NCI-H2171 treated with DMSO at 0.1 percent for 48 hours (cell line): ENCODE results near the gene GATA2.

ENCODE experiments used
- DNase-seq: peaks from one replicate; lab custom pipeline; 2025; lab: John Stamatoyannopoulos, UW

GATA2 gene

GRCh38 chr3:128502712-128503111, 9.7 kb upstream of the GATA2 start:
- no peak for DNase-seq

DNA sequence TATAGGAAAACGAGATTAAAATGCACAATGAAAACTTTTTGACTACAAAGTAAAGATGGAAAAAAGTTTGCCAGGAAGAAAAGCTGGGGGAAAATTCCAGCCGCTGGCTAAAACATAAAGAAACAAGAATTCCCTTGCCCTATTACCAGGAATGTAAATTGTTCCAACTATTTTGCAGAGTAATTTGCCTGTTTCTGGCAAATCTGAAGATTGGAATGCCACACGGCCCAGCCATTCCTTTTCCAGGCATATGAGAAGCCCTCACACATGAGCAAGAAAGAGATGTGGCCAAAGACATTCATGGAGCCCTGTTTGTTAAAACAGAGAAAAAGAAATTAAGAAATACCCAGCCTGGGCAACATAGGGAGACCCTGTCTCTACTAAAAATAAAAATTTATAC, 8.4 kb upstream of the GATA2 start:
- DNase-seq: no peak

- DNase-seq: no peak
Observed at GRCh38 chr3:128500556-128500955, 7.6 kb upstream of the GATA2 start.

DNA sequence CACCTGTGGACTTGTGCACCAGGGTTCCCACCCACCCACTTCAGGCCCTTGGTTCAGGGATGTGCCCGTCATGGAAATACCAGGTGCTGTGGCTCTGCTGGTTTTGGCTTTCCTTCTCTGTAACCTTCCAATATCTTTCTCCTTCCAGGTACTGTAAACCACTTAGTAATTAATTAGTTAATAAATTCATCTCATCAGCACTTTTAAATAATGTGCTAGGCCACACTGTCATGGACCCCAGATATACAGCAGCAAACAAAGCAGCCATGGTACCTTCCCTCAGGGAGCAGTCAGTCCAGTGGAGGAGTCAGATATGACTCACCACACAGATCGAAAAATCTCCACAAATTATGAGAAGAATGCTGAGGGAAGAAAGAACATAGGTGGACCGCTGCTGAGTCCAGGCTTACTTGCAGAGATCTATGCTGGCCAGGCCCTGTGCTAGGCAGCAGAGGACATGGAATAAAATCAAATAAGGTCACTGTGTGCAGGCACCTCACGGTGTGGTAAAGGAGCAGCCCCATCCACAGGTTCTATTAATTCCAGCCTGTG, 6.8 kb upstream of the GATA2 start:
- no peak for DNase-seq

- DNase-seq: no peak
Observed at GRCh38 chr3:128498901-128499530, 6.0 kb upstream of the GATA2 start.

DNA sequence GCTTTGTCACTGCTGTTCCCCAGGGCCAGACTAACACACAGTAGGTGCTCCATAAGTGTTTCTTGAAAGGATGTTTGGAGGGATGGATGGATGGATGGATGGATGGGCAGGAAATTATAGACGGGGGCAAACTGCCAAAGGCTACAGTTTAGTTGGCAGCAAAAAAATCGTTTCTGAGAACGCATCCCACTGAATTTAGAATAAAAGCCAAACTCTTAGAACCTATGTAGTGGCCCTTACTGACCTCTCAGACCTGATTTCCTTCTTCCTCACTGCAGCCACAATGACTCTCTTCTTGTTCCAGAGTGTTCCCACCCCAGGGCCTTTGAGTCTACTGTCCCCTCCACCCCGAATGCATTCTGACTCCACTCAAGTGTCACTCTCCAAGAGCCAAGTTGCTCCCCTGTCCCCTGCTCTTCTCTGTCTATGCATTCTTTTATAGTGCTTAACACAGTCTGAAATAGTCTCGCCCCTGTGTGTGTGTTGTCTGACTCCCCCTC, 5.2 kb upstream of the GATA2 start:
- DNase-seq: peak; percentile 35

DNA sequence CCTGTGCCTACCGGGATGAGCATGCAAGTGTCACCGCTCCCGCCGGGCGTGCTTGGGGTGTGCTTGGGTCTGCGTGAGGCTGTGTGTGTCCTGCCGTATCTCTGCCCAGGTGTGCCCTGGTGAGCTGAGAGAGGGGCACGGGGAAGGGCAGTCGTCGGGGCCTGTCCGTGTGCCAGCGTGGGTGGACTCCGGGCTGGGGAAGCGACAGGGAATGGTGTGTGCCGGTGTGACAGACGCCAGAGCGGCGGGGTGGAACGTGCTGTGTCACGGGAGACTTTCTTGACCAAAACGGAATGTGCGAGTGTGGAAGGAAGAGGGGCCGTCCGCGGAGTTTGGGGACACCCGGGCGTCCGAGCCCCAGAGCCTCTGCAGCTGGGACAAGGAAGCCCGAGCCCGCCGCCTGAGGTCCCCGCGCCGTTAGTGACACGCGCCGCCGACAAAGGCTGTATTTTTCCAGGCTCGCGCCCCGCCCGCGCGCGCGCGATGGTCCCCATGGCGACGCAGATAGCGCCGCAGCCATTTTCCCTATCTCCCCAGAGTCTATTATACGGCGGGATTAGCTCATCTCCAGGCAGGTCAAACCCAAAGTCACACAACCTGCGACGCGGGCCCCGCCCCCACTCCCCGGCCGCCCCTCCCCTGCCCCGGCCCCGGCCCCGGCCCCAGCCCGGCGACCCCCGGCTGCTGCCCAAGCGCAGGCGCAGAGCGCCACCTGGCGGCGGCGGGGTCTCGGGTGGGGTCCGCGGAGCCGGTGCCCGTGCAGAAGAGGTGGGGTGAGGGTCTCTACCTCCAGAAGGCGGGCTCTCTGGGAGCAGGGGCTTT, 4.5 kb upstream of the GATA2 start:
- peak; percentile 93 for DNase-seq

DNA sequence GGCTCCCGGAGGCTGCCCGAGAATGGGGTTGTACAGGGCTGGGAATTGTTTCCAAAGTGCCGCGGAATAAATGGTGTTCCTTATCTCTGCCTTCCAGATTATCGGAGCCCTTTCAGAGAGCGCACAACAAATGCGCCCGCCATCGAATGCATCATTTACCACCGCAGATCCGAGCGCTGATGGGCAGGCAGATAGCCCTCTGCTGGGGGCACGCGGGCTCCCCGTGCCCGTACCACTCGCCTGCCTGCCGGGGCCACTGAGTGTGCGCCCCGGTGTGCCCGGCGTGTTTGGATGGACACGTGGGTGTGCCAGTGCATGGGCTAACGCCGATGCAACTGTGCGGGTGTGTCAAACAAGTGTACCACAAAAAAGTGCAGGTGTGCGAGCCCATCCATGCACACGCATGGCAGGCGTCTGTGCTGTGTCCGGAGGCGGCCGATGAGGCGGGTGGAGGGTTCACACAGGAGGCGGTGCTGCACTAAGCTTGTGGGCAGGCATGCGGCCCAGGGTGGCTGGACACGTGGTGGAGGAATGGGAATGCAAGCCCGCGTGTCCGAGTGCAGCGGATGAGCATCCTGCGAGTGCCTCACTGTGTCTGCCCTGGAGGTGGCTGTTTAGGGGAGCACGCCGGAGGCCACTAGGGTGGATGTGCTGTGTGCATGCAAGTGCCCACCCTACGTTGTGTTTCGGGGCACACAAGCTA, 3.8 kb upstream of the GATA2 start:
- DNase-seq: peak; percentile 32

DNA sequence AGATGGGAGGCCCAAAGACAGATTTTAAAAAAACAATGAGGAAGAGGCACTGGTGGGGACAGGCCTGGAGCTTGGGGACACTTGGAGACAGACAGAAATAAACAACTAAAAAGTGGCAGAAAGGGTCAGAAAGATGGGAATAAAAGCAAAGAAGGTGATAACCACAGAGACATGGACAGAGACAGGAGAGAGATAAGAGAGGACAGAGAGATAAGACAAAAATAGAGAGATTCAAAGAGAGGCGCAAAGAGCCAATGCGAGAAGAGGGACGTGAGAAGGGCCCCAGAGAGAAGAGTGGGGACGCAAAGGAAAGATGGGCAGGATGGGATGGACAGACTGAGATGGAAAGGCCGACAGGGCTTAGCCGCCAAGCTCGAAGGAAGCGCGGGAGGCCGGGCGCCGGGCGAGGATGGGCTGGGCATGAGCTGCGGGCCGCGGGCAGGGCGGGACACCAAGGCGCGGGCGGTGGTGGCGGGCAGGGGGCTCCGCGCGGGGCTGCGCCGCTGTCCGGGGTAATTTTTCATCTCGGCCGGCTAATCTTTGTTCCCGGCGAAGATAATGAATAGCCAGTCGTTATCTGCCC, 3.1 kb upstream of the GATA2 start:
- DNase-seq: no peak

- no peak for DNase-seq
Observed at GRCh38 chr3:128495435-128495970, 2.5 kb upstream of the GATA2 start.

GRCh38 chr3:128494367-128494650, 1.3 kb upstream of the GATA2 start:
- DNase-seq: no peak

DNA sequence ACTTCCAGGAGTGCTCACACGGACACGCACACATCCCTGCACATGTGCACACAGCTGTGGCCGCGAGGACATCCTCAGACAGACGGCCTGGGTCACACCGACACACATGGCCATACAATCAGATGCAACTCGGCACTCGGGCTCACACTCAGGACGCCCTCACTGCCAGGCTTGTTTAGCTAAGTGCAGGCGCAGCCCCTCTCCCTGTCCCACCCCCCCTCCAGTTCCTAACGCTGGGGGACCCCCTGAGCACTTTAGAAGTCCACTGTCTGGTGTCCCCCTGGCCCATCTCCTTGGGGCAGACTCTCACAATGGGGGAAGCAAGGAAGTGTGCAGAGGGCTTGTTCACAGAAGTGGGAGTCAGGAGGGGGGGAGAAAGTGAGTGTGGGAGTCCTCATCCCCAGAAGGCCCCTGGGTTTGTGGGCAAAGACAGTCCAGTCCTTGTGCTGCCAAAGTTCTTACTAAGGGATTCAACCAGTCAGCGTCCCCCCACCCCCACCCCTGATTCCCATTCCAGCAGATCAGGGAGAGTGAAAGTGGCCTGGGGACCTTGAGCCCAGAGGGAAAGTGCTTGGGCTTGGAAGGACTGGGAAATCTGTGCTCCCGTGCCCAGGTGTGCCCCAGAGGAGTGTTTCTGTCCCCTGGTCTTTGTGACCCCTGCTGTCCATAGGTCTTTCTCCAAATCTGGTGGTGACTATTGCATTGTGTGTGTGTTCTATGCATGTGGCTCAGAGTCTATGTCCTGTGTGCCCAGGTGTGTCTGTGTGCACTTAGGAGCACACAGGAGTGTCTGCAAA, 767 bp upstream of the GATA2 start:
- no peak for DNase-seq

DNA sequence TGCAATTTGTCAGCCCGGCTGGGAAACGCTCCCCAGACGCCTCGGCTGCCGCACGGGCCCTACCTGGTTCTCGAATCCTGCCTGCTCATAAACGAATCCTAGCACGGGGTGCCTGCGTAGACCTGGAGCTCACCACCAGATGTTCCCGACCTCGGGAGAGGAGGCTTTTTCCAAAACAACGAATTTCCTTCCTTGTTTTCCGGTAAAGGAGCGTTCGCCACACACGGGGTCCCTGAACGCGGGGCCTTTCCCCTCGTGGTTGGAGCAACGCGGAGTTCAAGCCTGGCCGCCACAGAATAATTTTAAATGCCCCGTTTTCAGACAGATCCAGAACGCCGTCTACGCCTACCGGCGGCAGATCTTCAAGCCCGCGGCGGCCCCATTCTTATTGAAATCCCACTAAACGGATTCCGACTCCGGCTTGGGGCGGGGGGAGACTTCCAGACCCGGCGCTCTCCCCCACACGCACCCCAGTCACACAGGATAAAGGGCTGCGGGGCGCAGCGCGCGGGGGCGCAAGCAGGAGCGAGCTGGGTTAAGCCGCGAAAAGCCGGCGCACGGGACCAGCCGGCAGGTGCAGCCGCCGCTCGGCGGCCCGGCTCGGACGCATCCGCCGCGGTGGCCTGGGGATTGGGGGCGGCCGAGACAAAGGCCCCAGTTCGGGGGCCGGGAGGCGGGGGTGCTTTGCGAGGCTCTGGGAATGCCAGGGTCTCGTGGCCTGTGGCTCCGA, 895 bp downstream of the GATA2 start:
- DNase-seq: no peak

DNA sequence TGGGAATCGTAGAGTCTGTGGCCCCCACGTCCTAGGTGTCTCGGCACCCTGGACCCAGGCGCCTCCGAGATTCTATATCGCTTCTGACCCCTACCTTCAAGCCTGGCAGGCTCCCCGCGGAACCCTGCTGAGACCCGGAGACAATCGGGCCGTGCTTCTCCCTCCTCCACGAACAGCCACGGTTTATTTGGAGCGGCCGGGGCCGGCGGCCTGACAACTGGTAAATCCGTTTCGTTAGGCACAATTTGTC, 1.4 kb downstream of the GATA2 start:
- DNase-seq: no peak

DNA sequence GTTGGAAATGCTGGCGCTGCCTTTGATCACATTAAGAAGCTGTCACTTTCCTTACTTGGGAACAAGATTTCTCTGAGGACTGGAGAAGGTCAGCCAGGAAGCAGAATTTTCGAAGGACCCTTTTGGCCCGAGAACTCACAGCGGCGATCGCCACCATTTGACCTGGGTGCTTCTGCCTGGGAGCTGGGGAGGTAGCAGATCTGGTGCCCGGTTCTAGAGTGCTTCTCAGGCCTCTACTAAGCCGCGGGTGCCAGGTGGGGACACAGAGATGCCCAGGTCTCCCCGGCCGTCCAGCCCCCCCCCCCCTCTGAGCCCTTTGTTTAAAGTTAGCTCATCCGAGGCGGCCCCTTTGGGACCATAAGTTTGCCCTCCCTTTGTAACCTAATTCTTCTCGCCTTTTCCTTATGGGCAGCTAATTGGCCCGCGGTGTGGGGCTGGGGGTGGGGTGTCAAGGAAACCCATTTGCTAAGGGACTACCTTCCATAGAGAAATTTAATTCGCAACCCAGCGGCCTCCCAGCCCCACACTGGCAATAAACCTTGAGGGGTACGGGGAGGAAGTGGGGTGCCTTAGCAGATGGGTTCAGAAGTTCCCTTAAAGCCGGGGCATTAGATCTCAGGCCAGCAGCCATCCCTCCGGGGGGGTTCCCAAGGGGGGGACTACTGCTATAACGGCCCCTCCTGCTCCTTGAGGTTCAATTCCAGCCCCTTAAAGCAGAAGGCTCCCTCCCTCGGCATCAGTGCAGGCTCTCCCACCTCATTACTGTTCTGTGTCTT, 1.9 kb downstream of the GATA2 start:
- no peak for DNase-seq

DNA sequence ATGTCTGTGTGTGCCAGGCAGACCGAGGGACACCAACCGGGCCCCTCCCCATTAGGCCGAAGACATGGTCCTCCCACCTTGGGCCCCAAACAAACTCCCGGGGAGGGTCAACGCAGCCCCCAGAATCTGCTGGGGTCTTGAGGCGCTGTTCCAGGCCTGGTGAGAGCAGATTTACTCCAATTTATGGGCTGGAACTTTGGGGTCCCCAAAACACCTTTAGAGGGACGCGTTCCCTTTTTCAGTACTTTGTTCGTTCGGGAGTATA, 2.4 kb downstream of the GATA2 start:
- DNase-seq: no peak

- peak; percentile 34 for DNase-seq
Observed at GRCh38 chr3:128489927-128490649, 2.9 kb downstream of the GATA2 start.

- DNase-seq: no peak
Observed at GRCh38 chr3:128489674-128489926, 3.4 kb downstream of the GATA2 start.

DNA sequence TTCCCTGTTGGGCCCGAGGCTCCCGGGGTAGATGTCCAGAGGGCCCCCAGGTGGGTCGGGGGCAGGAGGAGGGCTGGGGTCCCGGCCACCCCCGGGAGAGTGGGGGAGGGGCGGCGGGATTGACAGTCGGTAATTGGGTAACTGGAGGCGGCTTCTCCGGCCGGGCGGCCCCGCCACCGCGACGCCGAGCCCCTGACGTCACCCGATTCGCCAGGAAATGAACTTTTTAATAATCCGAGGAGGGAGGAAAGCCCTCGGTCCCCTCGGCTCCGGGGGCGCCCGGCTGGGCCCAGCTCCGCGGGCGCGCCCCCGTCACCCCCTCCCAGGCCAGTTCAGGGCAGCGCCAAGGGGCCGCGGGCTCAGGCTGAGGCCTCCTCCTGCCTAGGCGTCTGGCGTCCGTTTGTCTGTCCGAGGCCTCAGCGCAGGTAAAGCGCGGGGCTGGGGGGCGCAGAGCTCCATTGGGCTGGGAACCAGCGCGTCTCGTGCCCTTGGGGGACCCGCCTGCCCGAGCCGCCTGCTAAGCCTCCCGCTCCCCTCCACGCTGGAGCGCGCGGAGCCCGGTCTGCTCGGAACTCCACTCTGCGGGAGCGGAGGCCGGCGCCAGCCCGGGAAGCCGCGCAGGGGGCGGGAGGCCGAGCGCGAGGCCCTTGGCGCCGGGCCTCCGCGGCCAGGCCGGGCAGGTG, 3.9 kb downstream of the GATA2 start:
- peak; percentile 65 for DNase-seq

GRCh38 chr3:128488636-128488990, 4.4 kb downstream of the GATA2 start:
- DNase-seq: peak; percentile 54
